ENCODE measurements around the gene CCDC24.

CCDC24 gene

DNA sequence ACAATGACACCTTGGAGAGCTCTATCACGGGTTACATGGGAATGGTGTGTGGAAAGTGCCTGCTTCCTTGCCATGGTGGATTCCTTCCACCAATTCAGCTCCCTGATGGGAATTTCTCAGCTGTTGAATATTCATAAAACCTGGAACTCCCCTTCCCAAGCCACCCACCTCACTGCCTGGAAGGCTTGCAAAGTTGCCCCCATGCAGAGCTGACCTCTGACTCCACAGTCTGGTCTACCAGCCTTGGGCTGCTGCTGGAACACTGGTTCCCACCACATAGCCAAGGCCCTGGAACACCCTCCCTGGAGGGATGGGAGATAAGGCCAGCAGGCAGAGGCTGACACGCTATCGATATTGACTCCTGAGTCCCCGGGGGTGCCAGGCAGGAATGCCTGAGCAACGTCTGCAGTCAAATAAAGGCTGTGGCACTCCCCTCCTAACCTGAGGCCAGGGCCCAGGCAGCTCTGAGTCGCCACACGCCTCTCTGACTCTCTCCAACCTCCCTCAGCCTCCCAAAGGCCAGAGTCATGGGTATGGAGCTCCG, 8.8 kb downstream of the CCDC24 start:
- no peak for DNase-seq

- DNase-seq = no peak
Observed at GRCh38 chr1:44002165-44002564, 10.8 kb downstream of the CCDC24 start.

DNA sequence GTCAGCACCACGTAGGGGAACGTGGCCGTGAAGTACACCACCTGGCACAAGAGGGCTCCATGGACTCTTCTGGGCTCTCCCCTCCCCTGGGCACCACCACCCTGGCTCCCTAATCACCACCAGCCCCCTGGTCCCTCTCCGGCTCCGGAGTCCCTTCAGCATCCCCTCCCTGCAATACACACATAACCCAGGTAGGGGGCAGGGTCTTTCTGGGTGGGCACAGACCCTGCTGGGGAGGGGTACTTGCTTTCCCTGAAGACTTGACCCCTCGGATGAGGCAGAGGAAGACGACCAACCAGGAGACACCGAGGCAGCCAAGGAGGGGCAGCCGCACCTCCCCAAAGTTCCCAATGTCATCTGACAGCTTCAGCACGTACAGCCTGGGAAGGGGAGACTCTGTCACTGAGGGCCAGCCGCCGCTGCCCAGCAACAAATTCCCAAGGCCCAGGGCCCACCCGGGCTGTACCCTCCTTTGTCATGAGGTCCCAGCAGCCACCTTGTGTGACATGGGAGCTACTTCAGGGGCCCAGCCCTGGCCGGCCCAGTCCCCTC, 11.3 kb downstream of the CCDC24 start:
- no peak for DNase-seq

DNA sequence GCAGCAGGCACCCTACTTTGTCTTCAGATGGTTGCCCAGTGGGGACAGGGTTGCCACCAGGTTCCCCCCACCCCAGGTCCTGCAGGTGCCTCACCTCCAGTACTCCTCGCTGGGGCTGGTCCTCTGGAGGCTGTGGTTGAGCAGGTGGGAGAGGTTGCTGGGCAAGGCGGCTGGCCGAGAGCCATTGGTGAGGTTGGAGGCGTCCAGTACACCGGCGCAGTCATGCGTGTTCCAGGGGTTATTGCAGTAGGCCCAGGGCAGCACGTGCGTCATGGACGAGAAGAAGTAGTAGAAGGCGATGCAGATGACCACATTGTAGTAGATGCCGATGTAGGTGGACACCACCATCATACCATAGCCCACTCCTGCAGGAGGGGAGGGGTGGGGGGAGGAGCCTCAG, 16.9 kb downstream of the CCDC24 start:
- DNase-seq = no peak

DNA sequence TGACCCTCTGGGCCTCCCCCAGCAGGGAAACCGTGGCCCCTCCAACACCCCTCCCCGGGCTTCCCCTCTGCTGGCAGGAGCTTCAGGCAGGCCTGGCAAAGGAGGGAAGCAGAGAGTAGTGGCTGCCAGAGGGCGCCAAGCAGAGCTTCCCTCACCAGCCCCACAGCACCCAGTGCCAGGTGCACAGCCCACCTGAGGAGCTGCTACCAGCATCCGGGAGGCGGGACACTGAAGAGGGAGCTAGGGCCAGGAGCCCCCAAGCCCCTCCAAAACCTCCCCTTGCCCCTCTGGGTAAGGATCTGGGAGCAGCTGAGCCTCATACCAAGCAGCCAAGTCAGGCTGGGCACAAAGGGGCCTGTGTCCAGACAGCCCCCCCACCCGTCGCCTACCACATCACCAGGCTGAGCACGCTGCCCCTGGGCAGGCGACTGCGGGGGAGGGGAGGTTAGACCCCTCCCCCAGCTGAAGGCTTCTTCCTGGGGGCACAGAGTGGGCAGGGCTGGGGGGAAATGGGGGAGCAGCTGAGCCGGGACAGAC, 19.6 kb downstream of the CCDC24 start:
- DNase-seq = no peak

- no peak for DNase-seq
Observed at GRCh38 chr1:44012404-44012803, 21.0 kb downstream of the CCDC24 start.

- no peak for DNase-seq
Observed at GRCh38 chr1:44012941-44013609, 21.7 kb downstream of the CCDC24 start.

GRCh38 chr1:44013949-44014348, 22.6 kb downstream of the CCDC24 start:
- DNase-seq = no peak

- DNase-seq = no peak
Observed at GRCh38 chr1:44014365-44015104, 23.1 kb downstream of the CCDC24 start.

DNA sequence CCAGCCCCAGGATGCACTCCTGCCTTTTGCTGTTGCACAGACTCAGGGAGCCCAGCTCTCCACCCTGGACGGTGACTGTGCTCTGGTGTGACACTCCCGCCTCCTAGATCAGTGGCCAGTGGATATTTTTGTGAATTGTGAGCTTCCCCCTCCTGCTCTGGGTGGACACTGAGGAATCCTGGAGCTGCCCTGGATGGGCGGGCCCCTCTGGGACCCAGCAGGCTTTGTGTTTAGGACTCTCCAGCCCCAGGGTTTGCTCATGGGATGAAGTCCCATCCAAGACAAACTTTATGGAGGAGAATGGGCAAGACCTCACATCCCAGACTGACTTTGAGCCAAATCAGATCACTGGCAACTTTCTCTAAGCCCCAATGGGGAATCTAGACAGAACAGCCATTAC, 23.8 kb downstream of the CCDC24 start:
- DNase-seq = no peak

DNA sequence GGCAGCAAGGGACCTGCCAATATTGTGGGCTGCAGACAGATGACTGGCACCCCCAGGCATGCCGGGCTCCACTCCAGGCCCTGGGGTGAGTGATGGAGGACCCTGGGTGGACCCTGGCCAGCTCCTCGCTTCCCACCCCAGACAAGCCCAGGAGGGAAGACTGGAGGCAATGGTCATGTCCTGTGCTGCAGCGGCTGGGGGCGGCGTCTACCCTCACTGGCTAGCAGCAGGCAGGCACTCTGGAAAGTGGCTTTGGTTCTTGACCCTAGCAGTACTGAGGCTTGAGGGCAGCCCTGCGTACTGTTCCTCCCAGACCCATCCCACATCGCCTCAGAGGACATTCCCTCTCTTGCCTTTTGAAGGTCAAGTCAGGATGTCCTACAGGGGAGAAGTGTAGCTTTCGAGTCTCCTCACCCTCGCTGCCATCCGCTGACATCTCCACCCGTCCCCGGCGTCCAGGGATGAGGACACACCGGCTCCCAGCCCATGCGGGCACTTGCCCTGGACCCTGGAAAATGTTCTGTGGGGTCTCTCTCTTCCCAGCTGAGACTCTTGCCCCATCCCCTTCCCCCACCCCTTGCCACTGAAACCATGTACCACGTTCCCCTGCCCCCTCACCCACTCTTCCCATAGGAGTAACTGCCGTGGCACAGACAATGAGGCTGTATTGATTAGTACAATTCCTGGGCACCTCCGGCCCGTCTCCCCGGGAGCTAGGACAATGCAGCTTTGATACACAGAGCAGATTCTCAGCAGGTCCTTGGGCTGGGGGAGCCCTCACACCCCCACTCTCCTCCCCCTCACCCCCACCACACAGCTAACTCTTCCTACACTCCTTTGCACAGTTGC, 24.9 kb downstream of the CCDC24 start:
- DNase-seq = no peak

DNA sequence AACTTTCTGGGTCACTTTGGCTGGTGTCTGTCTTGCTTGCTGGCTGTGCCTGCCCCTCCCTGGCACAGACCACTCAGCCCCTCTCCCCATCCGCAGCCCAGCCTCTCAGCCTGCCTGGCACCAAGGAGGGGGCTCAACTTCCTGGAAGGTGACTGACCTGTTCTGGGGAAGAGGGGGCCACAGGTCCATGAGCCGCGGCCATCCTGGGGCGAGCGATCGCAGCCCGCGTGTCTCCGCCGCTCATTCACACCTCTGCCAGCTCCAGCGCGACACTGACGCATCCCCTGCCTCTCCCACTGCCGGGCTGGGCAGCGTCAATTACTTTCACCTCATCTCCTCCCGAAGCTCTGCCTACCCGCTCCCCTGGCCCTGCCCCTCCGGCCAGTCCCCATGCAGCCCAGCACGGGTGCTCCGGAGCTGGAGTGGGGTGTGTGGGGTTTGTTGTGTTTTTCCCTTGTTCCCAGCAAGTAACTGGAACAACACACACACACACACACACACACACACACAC, 25.5 kb downstream of the CCDC24 start:
- no peak for DNase-seq

DNA sequence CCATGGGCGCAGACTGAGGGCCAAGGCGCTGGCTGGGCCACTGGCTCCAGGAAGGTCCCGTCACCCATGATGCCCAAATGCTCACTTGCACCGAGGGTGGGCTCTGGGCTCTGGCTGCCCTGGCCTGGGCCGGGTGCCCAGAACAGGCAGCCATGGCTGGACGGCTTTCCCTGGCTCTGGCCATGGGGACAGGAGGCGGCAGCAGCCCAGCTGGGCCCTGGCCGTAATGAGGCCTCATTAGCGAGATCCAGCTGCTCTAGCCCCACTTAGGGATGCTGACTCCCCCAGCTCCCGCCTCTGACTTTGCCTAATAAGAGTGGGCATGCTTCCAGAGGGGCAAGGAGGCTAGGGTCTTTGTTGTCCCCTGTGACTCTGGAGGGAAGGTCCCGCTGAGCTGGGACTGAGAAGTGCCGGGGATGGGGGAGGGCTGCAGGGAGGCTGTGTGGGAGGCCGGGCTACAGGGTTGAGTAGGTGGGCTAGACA, 28.1 kb downstream of the CCDC24 start:
- DNase-seq = no peak

DNA sequence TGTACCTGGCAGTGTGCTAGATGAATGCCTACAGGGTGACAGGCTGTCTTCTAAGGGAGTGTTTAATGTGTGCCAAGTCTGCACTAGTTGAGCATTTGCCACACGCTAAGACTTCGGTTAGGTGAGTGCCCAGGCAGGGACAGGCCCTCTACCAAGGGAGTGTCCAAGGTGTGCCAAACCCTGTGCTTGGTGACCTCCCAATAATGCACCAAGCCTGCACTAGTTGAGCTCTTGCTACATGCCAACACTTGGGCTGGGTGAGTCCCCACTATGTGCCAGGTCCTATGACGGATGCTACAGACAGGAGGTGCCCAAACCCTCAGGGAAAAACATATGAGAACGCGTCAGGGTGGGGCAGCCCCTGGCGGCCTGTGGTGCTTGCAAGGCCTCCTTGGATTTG, 29.1 kb downstream of the CCDC24 start:
- DNase-seq = no peak

- no peak for DNase-seq
Observed at GRCh38 chr1:44021156-44021555, 29.8 kb downstream of the CCDC24 start.

DNA sequence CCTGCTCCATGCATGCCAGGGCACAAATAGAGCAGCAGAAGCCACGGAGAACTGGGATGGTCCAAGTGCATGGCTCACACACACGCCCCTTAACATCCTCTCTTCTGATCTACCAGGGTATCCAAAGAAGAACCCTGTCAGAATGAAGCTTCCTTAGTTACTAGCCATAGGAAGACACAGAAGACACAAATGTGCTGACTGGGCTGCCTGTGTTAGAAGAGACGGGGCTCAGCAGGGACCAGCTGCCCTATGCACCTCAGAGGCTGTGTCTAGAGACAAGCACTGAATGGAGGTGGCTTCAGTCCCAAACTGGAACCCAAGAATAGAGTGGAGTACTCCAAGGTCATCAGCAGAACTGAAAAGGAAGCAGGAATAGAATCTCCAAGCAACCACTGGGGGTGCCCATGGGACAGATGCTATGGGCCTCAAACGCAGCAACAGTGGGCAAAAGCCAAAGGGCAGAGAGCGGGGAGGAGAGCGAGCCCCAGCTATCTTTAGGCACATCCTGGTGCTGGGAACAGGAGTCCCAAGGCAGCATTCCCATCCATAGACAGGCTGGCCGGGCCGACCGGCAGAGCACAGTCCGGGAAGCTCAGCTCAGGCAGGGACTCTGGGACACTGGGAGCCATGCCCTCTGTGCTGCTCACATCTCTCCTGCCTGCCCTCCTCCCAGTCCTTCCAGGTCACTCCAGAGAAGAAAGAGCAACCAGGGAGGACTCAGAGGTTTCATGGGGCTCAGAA, 30.4 kb downstream of the CCDC24 start:
- no peak for DNase-seq

- no peak for DNase-seq
Observed at GRCh38 chr1:44024031-44024902, 32.9 kb downstream of the CCDC24 start.

GRCh38 chr1:44024903-44025525, 33.6 kb downstream of the CCDC24 start:
- no peak for DNase-seq

- no peak for DNase-seq
Observed at GRCh38 chr1:44025816-44026215, 34.4 kb downstream of the CCDC24 start.

- DNase-seq = no peak
Observed at GRCh38 chr1:44027320-44027719, 35.9 kb downstream of the CCDC24 start.
